ENCODE measurements around the gene LRRC27. TPM values are rescaled to one million over a fixed set of nuclear protein-coding genes. Genes with fewer than 3 reads are reported as not detected.

The LRRC27 gene
- total RNA-seq, 1 donor = 13.4 TPM

- Histone ChIP-seq H3K36me3 (ENCODE audit: insufficient read depth, low read length) (no peaks in the 10 kb centered on the region), H3K9me3 (ENCODE audit: low read depth, low read length) (no peaks in the 10 kb centered on the region), H3K4me3 (ENCODE audit: insufficient read depth, low read length) (no peak overlapping the region), H2AFZ (ENCODE audit: low read length) (no peak overlapping the region), H3K79me2 (ENCODE audit: insufficient read depth, low read length) (no peaks in the 10 kb centered on the region), H3K4me1 (ENCODE audit: insufficient read depth, low read length) (peaks cover 2% of the 10 kb centered on the region), H4K20me1 (ENCODE audit: insufficient read depth, low read length) (no peaks in the 10 kb centered on the region), H3K27me3 (ENCODE audit: insufficient read depth, low read length) (no peaks in the 10 kb centered on the region), H3K4me2 (ENCODE audit: insufficient read depth, low read length) (no peak overlapping the region), H3K27ac (ENCODE audit: low read depth, low read length) (no peak overlapping the region)
- no peak for TF ChIP-seq CTCF (IDR thresholded peaks at IDR 0.05; ENCODE audit: extremely low read depth, low read depth, low read length)
- peak; percentile 64 for DNase-seq (ENCODE audit: insufficient read length, low spot score, missing footprints)
Measured at GRCh38 chr10:132390921-132391675, 59.1 kb downstream of the LRRC27 start.

GRCh38 chr10:132391676-132392020, 59.7 kb downstream of the LRRC27 start:
- H3K9me3 ChIP-seq (ENCODE audit: low read depth, low read length) = no peaks in the 10 kb centered on the region
- no peak for TF ChIP-seq CTCF (IDR thresholded peaks at IDR 0.05; ENCODE audit: extremely low read depth, low read depth, low read length)
- no peak overlapping the region for H3K4me3 ChIP-seq (ENCODE audit: insufficient read depth, low read length)
- H2AFZ ChIP-seq (ENCODE audit: low read length) = no peak overlapping the region
- no peaks in the 10 kb centered on the region for H3K36me3 ChIP-seq (ENCODE audit: insufficient read depth, low read length)
- H3K27ac ChIP-seq (ENCODE audit: low read depth, low read length) = no peak overlapping the region
- no peaks in the 10 kb centered on the region for H4K20me1 ChIP-seq (ENCODE audit: insufficient read depth, low read length)
- H3K4me1 ChIP-seq (ENCODE audit: insufficient read depth, low read length) = peaks cover 2% of the 10 kb centered on the region
- H3K4me2 ChIP-seq (ENCODE audit: insufficient read depth, low read length) = no peak overlapping the region
- no peaks in the 10 kb centered on the region for H3K27me3 ChIP-seq (ENCODE audit: insufficient read depth, low read length)
- peak; percentile 26 for DNase-seq (ENCODE audit: insufficient read length, low spot score, missing footprints)
- no peaks in the 10 kb centered on the region for H3K79me2 ChIP-seq (ENCODE audit: insufficient read depth, low read length)

DNA sequence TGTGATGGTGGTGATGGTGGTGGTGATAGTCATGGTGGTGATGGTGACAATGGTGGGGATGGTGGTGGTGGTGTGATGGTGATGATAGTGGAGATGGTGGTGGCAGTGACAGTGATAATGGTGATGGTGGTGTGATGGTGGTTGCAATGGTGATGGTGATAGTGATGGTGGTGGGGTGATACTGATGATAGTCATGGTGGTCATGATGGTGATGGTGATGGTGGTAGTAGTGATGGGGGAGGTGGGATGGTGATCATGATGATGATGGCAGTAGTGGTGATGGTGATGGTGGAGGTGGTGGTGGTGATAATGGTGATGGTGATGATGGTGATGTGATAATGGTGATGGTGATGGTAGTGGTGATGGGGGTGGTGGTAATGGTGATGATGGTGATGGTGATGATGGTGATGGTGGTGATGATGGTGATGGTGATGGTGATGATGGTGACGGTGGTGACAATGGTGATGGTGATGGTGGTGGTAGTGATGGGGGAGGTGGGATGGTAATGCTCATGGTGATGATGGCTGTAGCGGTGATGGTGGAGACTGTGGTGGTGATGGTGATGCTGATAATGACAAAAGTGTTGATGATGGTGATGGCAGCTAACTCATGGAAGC, 60.3 kb downstream of the LRRC27 start:
- Histone ChIP-seq H2AFZ (ENCODE audit: low read length) (no peak overlapping the region), H4K20me1 (ENCODE audit: insufficient read depth, low read length) (no peaks in the 10 kb centered on the region), H3K4me1 (ENCODE audit: insufficient read depth, low read length) (peaks cover 2% of the 10 kb centered on the region), H3K36me3 (ENCODE audit: insufficient read depth, low read length) (no peaks in the 10 kb centered on the region), H3K4me3 (ENCODE audit: insufficient read depth, low read length) (no peak overlapping the region), H3K9me3 (ENCODE audit: low read depth, low read length) (no peaks in the 10 kb centered on the region), H3K27ac (ENCODE audit: low read depth, low read length) (no peak overlapping the region), H3K27me3 (ENCODE audit: insufficient read depth, low read length) (no peaks in the 10 kb centered on the region), H3K79me2 (ENCODE audit: insufficient read depth, low read length) (no peaks in the 10 kb centered on the region), H3K4me2 (ENCODE audit: insufficient read depth, low read length) (no peak overlapping the region)
- peak; percentile 48 for DNase-seq (ENCODE audit: insufficient read length, low spot score, missing footprints)
- no peak for TF ChIP-seq CTCF (IDR thresholded peaks at IDR 0.05; ENCODE audit: extremely low read depth, low read depth, low read length)

Data from osteoblast (primary cell).